Measurements from ENCODE around the gene LAMC3.

Gene LAMC3

GRCh38 chr9:130990978-130991777, 17.8 kb upstream of the LAMC3 start:
- no peak for TF ChIP-seq CTCF (IDR thresholded peaks at IDR 0.05; ENCODE audit: low read depth, low read length, missing control alignments)
- H3K4me3 ChIP-seq (ENCODE audit: low read depth, low read length) = no peak overlapping the region
- no peak for DNase-seq (ENCODE audit: low read depth)

DNA sequence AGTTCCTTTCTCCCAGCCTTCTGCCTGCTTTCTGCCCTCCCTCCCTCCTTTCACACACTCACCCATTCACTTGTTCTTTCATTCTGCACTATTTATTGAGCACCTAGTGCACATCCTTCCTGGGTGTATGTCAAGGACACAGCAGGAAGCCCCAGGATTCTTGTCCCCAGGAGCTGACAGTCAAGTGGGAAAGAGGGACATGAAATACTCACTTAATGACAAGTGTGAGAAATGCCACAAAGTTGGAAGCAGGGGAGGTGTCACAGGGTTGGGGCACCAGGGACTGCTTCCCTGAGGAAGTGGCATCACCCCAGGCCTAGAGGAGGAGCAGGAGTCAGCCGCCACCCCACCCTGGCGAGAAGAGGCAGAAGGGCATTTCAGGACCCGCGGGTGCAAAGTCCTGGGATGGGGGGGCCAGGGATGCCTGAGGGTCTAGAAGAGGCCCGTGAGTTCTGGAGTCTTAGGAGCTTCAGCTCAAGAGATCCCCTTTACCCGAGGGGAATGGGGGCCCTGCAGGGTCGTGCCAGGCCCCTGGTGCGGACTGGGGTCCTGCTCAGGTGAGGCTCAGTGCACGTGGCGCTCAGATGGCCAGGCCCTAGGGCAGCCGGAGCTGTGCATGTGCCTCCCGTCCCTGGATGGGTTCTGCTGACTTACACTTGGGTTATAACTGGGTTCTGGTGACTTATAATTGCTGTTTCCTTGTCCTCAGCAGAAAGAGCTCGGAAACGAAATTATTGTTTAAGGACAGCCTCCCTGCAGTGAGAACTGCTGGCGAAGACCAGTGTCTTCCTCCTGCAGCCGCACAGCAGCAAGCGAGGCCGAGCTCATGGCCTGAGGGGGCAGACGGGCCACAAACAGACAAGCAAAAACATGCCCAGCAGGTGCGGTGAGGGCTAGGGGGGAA, 16.9 kb upstream of the LAMC3 start:
- no peak for DNase-seq (ENCODE audit: low read depth)
- no peak for TF ChIP-seq CTCF (IDR thresholded peaks at IDR 0.05; ENCODE audit: low read depth, low read length, missing control alignments)
- H3K4me3 ChIP-seq (ENCODE audit: low read depth, low read length) = no peak overlapping the region

- no peak overlapping the region for H3K4me3 ChIP-seq (ENCODE audit: low read depth, low read length)
- no peak for DNase-seq (ENCODE audit: low read depth)
- no peak for TF ChIP-seq CTCF (IDR thresholded peaks at IDR 0.05; ENCODE audit: low read depth, low read length, missing control alignments)
Measured at GRCh38 chr9:130992682-130993032, 16.3 kb upstream of the LAMC3 start.

DNA sequence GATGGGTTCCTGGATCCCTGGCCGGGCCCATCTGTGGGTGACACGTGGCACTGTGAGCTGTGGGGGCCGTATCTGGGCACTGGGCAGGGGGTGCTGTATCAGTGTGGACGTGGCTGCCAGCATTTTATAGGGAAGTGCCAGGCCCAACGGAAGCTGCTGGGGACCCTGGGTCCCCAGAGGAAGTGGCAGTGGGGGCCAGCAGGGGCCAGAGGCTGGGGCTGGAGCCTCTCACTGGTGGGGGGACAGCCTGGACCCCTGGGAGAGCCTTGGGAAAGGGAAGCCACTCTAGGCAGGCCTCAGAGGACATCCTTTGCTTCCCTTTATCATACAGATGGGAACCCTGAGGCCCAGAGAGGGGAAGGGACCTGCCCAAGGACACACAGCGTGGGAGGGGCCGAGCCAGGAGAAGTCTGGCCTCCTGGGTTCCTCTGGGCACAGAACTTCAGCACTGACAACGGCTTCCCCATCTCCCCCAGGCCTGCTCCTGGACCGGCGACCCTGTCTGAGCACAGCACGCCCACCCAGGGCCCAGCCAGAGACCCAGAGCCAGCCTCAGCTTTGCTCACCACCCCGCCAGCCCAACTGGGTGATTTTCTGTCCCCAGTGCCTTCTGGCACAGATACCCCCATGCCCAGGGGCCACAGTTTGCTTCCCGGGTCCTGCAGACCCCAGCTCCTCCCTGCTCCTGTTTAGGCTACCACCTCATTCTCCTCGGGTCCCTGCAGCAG, 15.5 kb upstream of the LAMC3 start:
- TF ChIP-seq CTCF (IDR thresholded peaks at IDR 0.05; ENCODE audit: low read depth, low read length, missing control alignments) = no peak
- no peak for DNase-seq (ENCODE audit: low read depth)
- H3K4me3 ChIP-seq (ENCODE audit: low read depth, low read length) = no peak overlapping the region

GRCh38 chr9:130994135-130995085, 14.6 kb upstream of the LAMC3 start:
- no peak for DNase-seq (ENCODE audit: low read depth)
- no peak for TF ChIP-seq CTCF (IDR thresholded peaks at IDR 0.05; ENCODE audit: low read depth, low read length, missing control alignments)
- no peak overlapping the region for H3K4me3 ChIP-seq (ENCODE audit: low read depth, low read length)

Measured in GM12864 (cell line).